ENCODE data around the gene PDZK1.

- TF ChIP-seq CTCF (IDR thresholded peaks at IDR 0.05; ENCODE audit: control extremely low read depth in 1 of 3, insufficient read depth in 1 of 3, low read depth in 1 of 3, low read length in 3 of 3), result no peak
- no peak for TF ChIP-seq NRF1 (IDR thresholded peaks at IDR 0.05; ENCODE audit: low read depth, low read length)
- no peak for TF ChIP-seq POLR2AphosphoS5 (IDR thresholded peaks at IDR 0.05; ENCODE audit: low read depth, low read length)
- no peak for TF ChIP-seq BRCA1 (IDR thresholded peaks at IDR 0.05; ENCODE audit: low read depth, low read length)
- no peak for TF ChIP-seq POLR2A (IDR thresholded peaks at IDR 0.05; ENCODE audit: control extremely low read depth in 1 of 2, low read depth in 2 of 2, low read length in 2 of 2)
- no peak for TF ChIP-seq RXRA (IDR thresholded peaks at IDR 0.05; ENCODE audit: insufficient read depth, low read depth, low read length)
- no peak for TF ChIP-seq CHD1 (IDR thresholded peaks at IDR 0.05; ENCODE audit: low read depth, low read length)
- no peak for TF ChIP-seq EZH2 (IDR thresholded peaks at IDR 0.05; ENCODE audit: low read depth, low read length, severe bottlenecking)
- TF ChIP-seq BCL11A (IDR thresholded peaks at IDR 0.05; ENCODE audit: low read depth in 2 of 2, low read length in 2 of 2), result no peak
These were observed 895 bp upstream of the PDZK1 start for GRCh38 chr1:145708063-145708462.
